ENCODE results near the gene HAAO. TPM values are rescaled to one million over a fixed set of nuclear protein-coding genes. Genes with fewer than 3 reads are reported as not detected.

HAAO gene
- total and polyA plus RNA-seq, 2 of the 13 experiments (the other 11 are each of a cell fraction or from before 2014, with no cell fraction given), result 36.1 to 42.7 TPM

- TF ChIP-seq MLX (CRISPR knock-in tag; IDR thresholded peaks at IDR 0.05) (0 out of 2 replicates have a peak, but pooled peaks have one; percentile 12), NONO (IDR thresholded peaks at IDR 0.05) (no peak), NONO (CRISPR knock-in tag; conservative IDR thresholded peaks at IDR 0.05) (no peak), ERF (CRISPR knock-in tag; IDR thresholded peaks at IDR 0.05) (peak; percentile 21; the same call in 1 of the 2 replicates), FOXP4 (CRISPR knock-in tag; IDR thresholded peaks at IDR 0.05) (no peak), ZMYM2 (CRISPR knock-in tag; IDR thresholded peaks at IDR 0.05) (no peak), ZNF550 (CRISPR knock-in tag; IDR thresholded peaks at IDR 0.05; ENCODE audit: borderline replicate concordance) (no peak), FOXA3 (CRISPR knock-in tag; IDR thresholded peaks at IDR 0.05) (peak; percentile 15; the same call in 1 of the 2 replicates), ZNF83 (CRISPR knock-in tag; IDR thresholded peaks at IDR 0.05; ENCODE audit: borderline replicate concordance) (no peak), FOXM1 (CRISPR knock-in tag; IDR thresholded peaks at IDR 0.05) (no peak), KMT2A (CRISPR knock-in tag; IDR thresholded peaks at IDR 0.05) (peak; percentile 43; the same call in 1 of the 2 replicates), ZNF335 (CRISPR knock-in tag; IDR thresholded peaks at IDR 0.05) (no peak), ZNF260 (CRISPR knock-in tag; IDR thresholded peaks at IDR 0.05; ENCODE audit: borderline replicate concordance, low read depth) (no peak)
- TF ChIP-seq, protein P1, sequence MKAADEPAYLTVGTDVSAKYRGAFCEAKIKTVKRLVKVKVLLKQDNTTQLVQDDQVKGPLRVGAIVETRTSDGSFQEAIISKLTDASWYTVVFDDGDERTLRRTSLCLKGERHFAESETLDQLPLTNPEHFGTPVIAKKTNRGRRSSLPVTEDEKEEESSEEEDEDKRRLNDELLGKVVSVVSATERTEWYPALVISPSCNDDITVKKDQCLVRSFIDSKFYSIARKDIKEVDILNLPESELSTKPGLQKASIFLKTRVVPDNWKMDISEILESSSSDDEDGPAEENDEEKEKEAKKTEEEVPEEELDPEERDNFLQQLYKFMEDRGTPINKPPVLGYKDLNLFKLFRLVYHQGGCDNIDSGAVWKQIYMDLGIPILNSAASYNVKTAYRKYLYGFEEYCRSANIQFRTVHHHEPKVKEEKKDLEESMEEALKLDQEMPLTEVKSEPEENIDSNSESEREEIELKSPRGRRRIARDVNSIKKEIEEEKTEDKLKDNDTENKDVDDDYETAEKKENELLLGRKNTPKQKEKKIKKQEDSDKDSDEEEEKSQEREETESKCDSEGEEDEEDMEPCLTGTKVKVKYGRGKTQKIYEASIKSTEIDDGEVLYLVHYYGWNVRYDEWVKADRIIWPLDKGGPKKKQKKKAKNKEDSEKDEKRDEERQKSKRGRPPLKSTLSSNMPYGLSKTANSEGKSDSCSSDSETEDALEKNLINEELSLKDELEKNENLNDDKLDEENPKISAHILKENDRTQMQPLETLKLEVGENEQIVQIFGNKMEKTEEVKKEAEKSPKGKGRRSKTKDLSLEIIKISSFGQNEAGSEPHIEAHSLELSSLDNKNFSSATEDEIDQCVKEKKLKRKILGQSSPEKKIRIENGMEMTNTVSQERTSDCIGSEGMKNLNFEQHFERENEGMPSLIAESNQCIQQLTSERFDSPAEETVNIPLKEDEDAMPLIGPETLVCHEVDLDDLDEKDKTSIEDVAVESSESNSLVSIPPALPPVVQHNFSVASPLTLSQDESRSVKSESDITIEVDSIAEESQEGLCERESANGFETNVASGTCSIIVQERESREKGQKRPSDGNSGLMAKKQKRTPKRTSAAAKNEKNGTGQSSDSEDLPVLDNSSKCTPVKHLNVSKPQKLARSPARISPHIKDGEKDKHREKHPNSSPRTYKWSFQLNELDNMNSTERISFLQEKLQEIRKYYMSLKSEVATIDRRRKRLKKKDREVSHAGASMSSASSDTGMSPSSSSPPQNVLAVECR (CRISPR knock-in tag; IDR thresholded peaks at IDR 0.05; ENCODE audit: borderline replicate concordance), result peak; percentile 36; the same call in 1 of the 2 replicates
Measured at GRCh38 chr2:42795841-42796301, 3.5 kb upstream of the HAAO start (continued).
